ENCODE measurements around the gene RPL35A.

GRCh38 chr3:197996855-197997254 is 46.9 kb downstream of the RPL35A start:
- no peak for TF ChIP-seq CTCF (IDR thresholded peaks at IDR 0.05)
- TF ChIP-seq POLR2A (IDR thresholded peaks at IDR 0.05), result no peak

All from heart left ventricle (tissue), 13 donors.